NCI-H1694 (cell line): ENCODE measurements around the gene DENND4A.
"Not testable (repeated sequence)": the region's sequence is repeated elsewhere in the genome, so short reads cannot be mapped to it uniquely, and the experiment has no call there.

ENCODE experiments used
- DNase-seq: peaks from one replicate; lab custom pipeline; 2025; lab: John Stamatoyannopoulos, UW

DENND4A gene

GRCh38 chr15:65757256-65757655 is 34.8 kb downstream of the DENND4A start:
- DNase-seq, result no peak

GRCh38 chr15:65752151-65752700 is 39.9 kb downstream of the DENND4A start:
- no peak for DNase-seq

GRCh38 chr15:65751431-65751830 is 40.7 kb downstream of the DENND4A start:
- no peak for DNase-seq

GRCh38 chr15:65747265-65747664 is 44.8 kb downstream of the DENND4A start:
- no peak for DNase-seq

- DNase-seq, result no peak
These were observed 48.3 kb downstream of the DENND4A start for GRCh38 chr15:65743637-65744252.

GRCh38 chr15:65740148-65740547 is 51.9 kb downstream of the DENND4A start:
- DNase-seq, result no peak

GRCh38 chr15:65738649-65739048 is 53.4 kb downstream of the DENND4A start:
- DNase-seq, result no peak

GRCh38 chr15:65733599-65733998 is 58.5 kb downstream of the DENND4A start:
- not testable (repeated sequence) for DNase-seq

GRCh38 chr15:65732698-65733097 is 59.4 kb downstream of the DENND4A start:
- no peak for DNase-seq

GRCh38 chr15:65731926-65732325 is 60.2 kb downstream of the DENND4A start:
- no peak for DNase-seq

- no peak for DNase-seq
These were observed 61.4 kb downstream of the DENND4A start for GRCh38 chr15:65730549-65731172.

GRCh38 chr15:65724464-65725215 is 67.5 kb downstream of the DENND4A start:
- DNase-seq, result no peak

GRCh38 chr15:65723876-65724275 is 68.2 kb downstream of the DENND4A start:
- DNase-seq, result no peak

- no peak for DNase-seq
These were observed 69.9 kb downstream of the DENND4A start for GRCh38 chr15:65722191-65722590.

GRCh38 chr15:65712415-65712814 is 79.7 kb downstream of the DENND4A start:
- DNase-seq, result no peak

GRCh38 chr15:65695081-65695480 is 97.0 kb downstream of the DENND4A start:
- no peak for DNase-seq

GRCh38 chr15:65690778-65691177 is 101.3 kb downstream of the DENND4A start:
- DNase-seq, result no peak

GRCh38 chr15:65690173-65690572 is 101.9 kb downstream of the DENND4A start:
- no peak for DNase-seq

- DNase-seq, result no peak
These were observed 103.6 kb downstream of the DENND4A start for GRCh38 chr15:65688462-65688861.

GRCh38 chr15:65682404-65682911 is 109.6 kb downstream of the DENND4A start:
- no peak for DNase-seq

GRCh38 chr15:65680544-65680943 is 111.5 kb downstream of the DENND4A start:
- no peak for DNase-seq

- DNase-seq, result no peak
These were observed 116.0 kb downstream of the DENND4A start for GRCh38 chr15:65676123-65676522.

GRCh38 chr15:65675551-65675950 is 116.5 kb downstream of the DENND4A start:
- DNase-seq, result no peak
